KMS-11 (cell line): ENCODE results near the gene TWIST2.

Experiments
- H2AFZ ChIP-seq: fragments of 200-600 bp; sonication (generic); 2 replicates; pipeline ENCODE4 v1.6.1; 2016; ENCODE audit warnings: antibody characterized with exemption, mixed run types, low read depth
- H3K27ac ChIP-seq: fragments of 200-600 bp; sonication (generic); 2 replicates; pipeline ENCODE4 v1.6.1; 2016; ENCODE audit warnings: mild to moderate bottlenecking, mixed run types
- H3K27me3 ChIP-seq: fragments of 200-600 bp; sonication (generic); 2 replicates; pipeline ENCODE4 v1.6.1; 2017; ENCODE audit warnings: mild to moderate bottlenecking, low read depth, mixed run types, moderate library complexity; ENCODE audit not compliant: insufficient read depth
- H3K36me3 ChIP-seq: fragments of 200-600 bp; sonication (generic); 2 replicates; pipeline ENCODE4 v1.6.1; 2017; ENCODE audit warnings: mild to moderate bottlenecking, mixed run types; ENCODE audit not compliant: insufficient read depth
- H3K4me1 ChIP-seq: fragments of 200-600 bp; sonication (generic); 2 replicates; pipeline ENCODE4 v1.6.1; 2016; ENCODE audit warnings: mild to moderate bottlenecking, low read depth, mixed run types; ENCODE audit not compliant: poor library complexity, severe bottlenecking
- H3K4me2 ChIP-seq: fragments of 200-600 bp; sonication (generic); 2 replicates; pipeline ENCODE4 v1.7.0; 2016; ENCODE audit warnings: mild to moderate bottlenecking, mixed run types
- H3K4me3 ChIP-seq: fragments of 200-600 bp; sonication (generic); IDR thresholded peaks from 2 replicates; pipeline ENCODE4 v1.6.1; 2017; ENCODE audit warnings: low read depth, low read length, mixed read lengths; ENCODE audit not compliant: insufficient read depth
- H3K79me2 ChIP-seq: fragments of 200-600 bp; sonication (generic); 2 replicates; pipeline ENCODE4 v1.6.1; 2016; ENCODE audit warnings: low read depth, mixed run types; ENCODE audit not compliant: insufficient read depth
- H3K9ac ChIP-seq: fragments of 200-600 bp; sonication (generic); 2 replicates; pipeline ENCODE4 v1.6.1; 2016; ENCODE audit warnings: mild to moderate bottlenecking, mixed run types
- H4K20me1 ChIP-seq: fragments of 200-600 bp; sonication (generic); 2 replicates; pipeline ENCODE4 v1.6.1; 2016; ENCODE audit warnings: mild to moderate bottlenecking, mixed run types; ENCODE audit not compliant: insufficient read depth
- CTCF ChIP-seq: fragments of 200-600 bp; sonication (generic); conservative IDR thresholded peaks from 2 replicates; pipeline ENCODE4 v1.6.1; 2017; ENCODE audit warnings: low read depth, mild to moderate bottlenecking, antibody characterized with exemption, low read length, moderate library complexity, mixed read lengths

Gene TWIST2

GRCh38 chr2:238955648-238956531 lies 108.0 kb downstream of the TWIST2 start:
- H3K27ac ChIP-seq = no peak overlapping the region
- H3K4me3 ChIP-seq = no peak overlapping the region
- H3K79me2 ChIP-seq = no peaks in the 10 kb centered on the region
- no peak overlapping the region for H2AFZ ChIP-seq
- no peaks in the 10 kb centered on the region for H3K27me3 ChIP-seq
- H3K4me2 ChIP-seq = no peak overlapping the region
- no peaks in the 10 kb centered on the region for H4K20me1 ChIP-seq
- H3K36me3 ChIP-seq = no peaks in the 10 kb centered on the region
- H3K4me1 ChIP-seq = no peaks in the 10 kb centered on the region
- H3K9ac ChIP-seq = no peak overlapping the region
- no peak for TF ChIP-seq CTCF

GRCh38 chr2:238956676-238957075 lies 108.8 kb downstream of the TWIST2 start:
- Histone ChIP-seq H3K79me2 (no peaks in the 10 kb centered on the region), H4K20me1 (no peaks in the 10 kb centered on the region), H2AFZ (no peak overlapping the region), H3K4me2 (no peak overlapping the region), H3K27ac (no peak overlapping the region), H3K9ac (no peak overlapping the region), H3K36me3 (no peaks in the 10 kb centered on the region), H3K27me3 (no peaks in the 10 kb centered on the region), H3K4me3 (no peak overlapping the region), H3K4me1 (no peaks in the 10 kb centered on the region)
- TF ChIP-seq CTCF = no peak
